Stimulated activated CD4-positive, alpha-beta T cell treated with anti-CD3 and anti-CD28 coated beads, Interleukin-4, amount 100 ng/mL, for 48 hours (primary cell): ENCODE results near the gene SYT6.
"Not testable (repeated sequence)": the region's sequence is repeated elsewhere in the genome, so short reads cannot be mapped to it uniquely, and the experiment has no call there.

ENCODE experiments used
- DNase-seq, 2 donors: peaks; one replicate each; pipeline ENCODE4 v3.0.0-alpha.2; 2020; ENCODE audit warnings: low read depth in 2 of 2

The SYT6 gene

GRCh38 chr1:114075105-114075504 is 78.6 kb downstream of the SYT6 start:
- no peak for DNase-seq

- DNase-seq: no peak
These were observed 81.4 kb downstream of the SYT6 start for GRCh38 chr1:114072246-114072645.

- DNase-seq: not testable (repeated sequence)
These were observed 83.9 kb downstream of the SYT6 start for GRCh38 chr1:114069762-114070161.

- DNase-seq: not testable (repeated sequence)
These were observed 85.0 kb downstream of the SYT6 start for GRCh38 chr1:114068684-114069083.

GRCh38 chr1:114065671-114066070 is 88.0 kb downstream of the SYT6 start:
- not testable (repeated sequence) for DNase-seq

GRCh38 chr1:114063544-114063943 is 90.1 kb downstream of the SYT6 start:
- no peak for DNase-seq

- DNase-seq: no peak
These were observed 91.1 kb downstream of the SYT6 start for GRCh38 chr1:114062477-114063099.

GRCh38 chr1:114061121-114061830 is 92.4 kb downstream of the SYT6 start:
- no peak for DNase-seq

GRCh38 chr1:114058236-114058635 is 95.4 kb downstream of the SYT6 start:
- not testable (repeated sequence) for DNase-seq

GRCh38 chr1:114054148-114054547 is 99.5 kb downstream of the SYT6 start:
- DNase-seq: no peak

GRCh38 chr1:114048232-114048631 is 105.4 kb downstream of the SYT6 start:
- DNase-seq: no peak

- DNase-seq: no peak
These were observed 110.1 kb downstream of the SYT6 start for GRCh38 chr1:114043548-114043947.

GRCh38 chr1:114043054-114043453 is 110.6 kb downstream of the SYT6 start:
- DNase-seq: no peak

- DNase-seq: peak in 1 of 2 donors; percentile 2
These were observed 113.2 kb downstream of the SYT6 start for GRCh38 chr1:114040273-114041015.
